SH-SY5Y (cell line): ENCODE results near the gene LDHB.

Experiments used
- GATA2 ChIP-seq: IDR thresholded peaks from 2 replicates; pipeline ENCODE4 v1.6.1; 2011; ENCODE audit warnings: mild to moderate bottlenecking, low read depth, low read length
- GATA3 ChIP-seq: IDR thresholded peaks from 2 replicates; pipeline ENCODE4 v1.6.1; 2011; ENCODE audit warnings: low read depth, mild to moderate bottlenecking, low read length, moderate library complexity

GRCh38 chr12:21600196-21600595 is 57.4 kb downstream of the LDHB start:
- TF ChIP-seq GATA2 (no peak), GATA3 (no peak)
